Loucy (cell line): ENCODE measurements around the gene PPP3CA.

ENCODE experiments used
- H2AFZ ChIP-seq: fragments of 200-600 bp; sonication (generic); 2 replicates; pipeline ENCODE4 v1.6.0; 2016; ENCODE audit warnings: antibody characterized with exemption, mild to moderate bottlenecking, low read length, moderate library complexity
- H3F3A ChIP-seq: fragments of 200-600 bp; 2 replicates; pipeline ENCODE4 v1.6.0; 2016; ENCODE audit warnings: antibody characterized with exemption, low read depth, mild to moderate bottlenecking
- H3K27me3 ChIP-seq: fragments of 200-600 bp; sonication (generic); 2 replicates; pipeline ENCODE4 v1.6.1; 2014; ENCODE audit warnings: low read length, mild to moderate bottlenecking; ENCODE audit not compliant: insufficient read depth, poor library complexity, severe bottlenecking
- H3K36me3 ChIP-seq: fragments of 200-600 bp; sonication (generic); 2 replicates; pipeline ENCODE4 v1.6.1; 2016; ENCODE audit warnings: low read length; ENCODE audit not compliant: insufficient read depth
- H3K4me1 ChIP-seq: fragments of 200-600 bp; sonication (generic); 2 replicates; pipeline ENCODE4 v1.5.1; 2014; ENCODE audit warnings: low read length, mild to moderate bottlenecking; ENCODE audit not compliant: insufficient read depth, poor library complexity, severe bottlenecking
- H3K4me2 ChIP-seq: fragments of 200-600 bp; sonication (generic); 2 replicates; pipeline ENCODE4 v1.6.0; 2014; ENCODE audit warnings: antibody characterized with exemption, low read length, low read depth, mild to moderate bottlenecking; ENCODE audit not compliant: poor library complexity, severe bottlenecking
- H3K4me3 ChIP-seq: fragments of 200-600 bp; sonication (generic); 2 replicates; pipeline ENCODE4 v1.5.1; 2014; ENCODE audit warnings: low read length, mild to moderate bottlenecking, mixed read lengths; ENCODE audit not compliant: poor library complexity, severe bottlenecking
- H3K79me2 ChIP-seq: fragments of 200-600 bp; sonication (generic); 2 replicates; pipeline ENCODE4 v1.6.1; 2014; ENCODE audit warnings: low read length; ENCODE audit not compliant: insufficient read depth
- H3K9ac ChIP-seq: fragments of 200-600 bp; sonication (generic); 2 replicates; pipeline ENCODE4 v1.6.0; 2014; ENCODE audit warnings: mild to moderate bottlenecking, low read depth, low read length, moderate library complexity; ENCODE audit not compliant: poor library complexity, severe bottlenecking
- H3K9me2 ChIP-seq: fragments of 200-600 bp; sonication (generic); replicated peaks from 2 replicates; pipeline ENCODE4 v1.6.1; 2016; ENCODE audit warnings: low read depth, low read length, mixed read lengths
- H3K9me3 ChIP-seq: fragments of 200-600 bp; sonication (generic); 2 replicates; pipeline ENCODE4 v1.6.1; 2014; ENCODE audit warnings: mild to moderate bottlenecking, antibody characterized with exemption, low read length, low read depth; ENCODE audit not compliant: insufficient read depth
- H4K20me1 ChIP-seq: fragments of 200-600 bp; sonication (generic); 2 replicates; pipeline ENCODE4 v1.6.0; 2014; ENCODE audit warnings: antibody characterized with exemption, low read length, mild to moderate bottlenecking; ENCODE audit not compliant: insufficient read depth, poor library complexity, severe bottlenecking
- EZH2phosphoT487 ChIP-seq: fragments of 200-600 bp; IDR thresholded peaks from 2 replicates; pipeline ENCODE4 v1.6.1; 2018; ENCODE audit warnings: antibody characterized with exemption, mild to moderate bottlenecking, moderate library complexity, borderline replicate concordance
- TF ChIP-seq, protein P1 (sequence below): fragments of 200-600 bp; sonication (generic); conservative IDR thresholded peaks from 2 replicates; pipeline ENCODE4 v1.5.1; 2014; ENCODE audit warnings: mild to moderate bottlenecking, antibody characterized with exemption, low read length

Gene PPP3CA

DNA sequence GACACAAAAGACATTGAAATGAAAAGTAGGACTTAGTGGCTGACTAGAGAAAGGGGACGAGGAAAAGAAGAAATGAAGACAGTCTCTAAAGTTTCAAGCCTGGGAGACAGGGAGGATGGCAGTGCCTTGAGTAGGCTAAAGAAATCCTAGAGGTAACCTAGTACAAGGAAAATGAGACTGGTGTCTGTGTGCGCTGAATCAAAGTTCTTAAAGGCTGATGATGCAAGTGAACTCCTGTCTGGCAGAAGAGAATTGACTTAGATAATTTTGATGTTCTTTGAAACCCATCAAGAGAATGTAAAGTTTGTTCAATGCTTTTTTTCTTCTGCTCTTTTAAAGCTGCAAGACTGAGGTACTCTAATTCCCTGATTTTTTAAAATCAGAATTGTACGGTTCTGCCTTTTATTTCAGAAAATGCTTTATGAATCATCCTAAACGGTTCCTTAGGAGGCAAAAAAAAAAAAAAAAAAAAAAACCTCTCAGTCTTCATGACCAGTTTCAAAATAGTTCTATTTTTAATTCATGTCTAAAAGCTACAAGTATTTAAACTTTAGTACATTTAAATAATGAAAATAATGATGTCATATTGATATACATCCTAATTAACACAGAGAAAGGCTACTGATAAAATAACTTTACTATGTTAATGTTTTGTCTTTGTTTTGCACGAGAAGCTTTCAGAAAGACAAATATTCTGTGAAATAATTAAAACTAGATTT lies 189.8 kb downstream of the PPP3CA start:
- Histone ChIP-seq H2AFZ (no peak overlapping the region), H3K36me3 (no peaks in the 10 kb centered on the region), H3K79me2 (no peaks in the 10 kb centered on the region), H3K9ac (no peak overlapping the region), H4K20me1 (no peaks in the 10 kb centered on the region), H3K9me2 (no peaks in the 10 kb centered on the region), H3K9me3 (no peaks in the 10 kb centered on the region), H3F3A (no peaks in the 10 kb centered on the region), H3K27me3 (no peaks in the 10 kb centered on the region), H3K4me3 (no peak overlapping the region), H3K4me1 (peaks cover 17% of the 10 kb centered on the region), H3K4me2 (no peak overlapping the region)
- TF ChIP-seq, protein P1, sequence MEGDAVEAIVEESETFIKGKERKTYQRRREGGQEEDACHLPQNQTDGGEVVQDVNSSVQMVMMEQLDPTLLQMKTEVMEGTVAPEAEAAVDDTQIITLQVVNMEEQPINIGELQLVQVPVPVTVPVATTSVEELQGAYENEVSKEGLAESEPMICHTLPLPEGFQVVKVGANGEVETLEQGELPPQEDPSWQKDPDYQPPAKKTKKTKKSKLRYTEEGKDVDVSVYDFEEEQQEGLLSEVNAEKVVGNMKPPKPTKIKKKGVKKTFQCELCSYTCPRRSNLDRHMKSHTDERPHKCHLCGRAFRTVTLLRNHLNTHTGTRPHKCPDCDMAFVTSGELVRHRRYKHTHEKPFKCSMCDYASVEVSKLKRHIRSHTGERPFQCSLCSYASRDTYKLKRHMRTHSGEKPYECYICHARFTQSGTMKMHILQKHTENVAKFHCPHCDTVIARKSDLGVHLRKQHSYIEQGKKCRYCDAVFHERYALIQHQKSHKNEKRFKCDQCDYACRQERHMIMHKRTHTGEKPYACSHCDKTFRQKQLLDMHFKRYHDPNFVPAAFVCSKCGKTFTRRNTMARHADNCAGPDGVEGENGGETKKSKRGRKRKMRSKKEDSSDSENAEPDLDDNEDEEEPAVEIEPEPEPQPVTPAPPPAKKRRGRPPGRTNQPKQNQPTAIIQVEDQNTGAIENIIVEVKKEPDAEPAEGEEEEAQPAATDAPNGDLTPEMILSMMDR = no peak
- TF ChIP-seq EZH2phosphoT487 = no peak

DNA sequence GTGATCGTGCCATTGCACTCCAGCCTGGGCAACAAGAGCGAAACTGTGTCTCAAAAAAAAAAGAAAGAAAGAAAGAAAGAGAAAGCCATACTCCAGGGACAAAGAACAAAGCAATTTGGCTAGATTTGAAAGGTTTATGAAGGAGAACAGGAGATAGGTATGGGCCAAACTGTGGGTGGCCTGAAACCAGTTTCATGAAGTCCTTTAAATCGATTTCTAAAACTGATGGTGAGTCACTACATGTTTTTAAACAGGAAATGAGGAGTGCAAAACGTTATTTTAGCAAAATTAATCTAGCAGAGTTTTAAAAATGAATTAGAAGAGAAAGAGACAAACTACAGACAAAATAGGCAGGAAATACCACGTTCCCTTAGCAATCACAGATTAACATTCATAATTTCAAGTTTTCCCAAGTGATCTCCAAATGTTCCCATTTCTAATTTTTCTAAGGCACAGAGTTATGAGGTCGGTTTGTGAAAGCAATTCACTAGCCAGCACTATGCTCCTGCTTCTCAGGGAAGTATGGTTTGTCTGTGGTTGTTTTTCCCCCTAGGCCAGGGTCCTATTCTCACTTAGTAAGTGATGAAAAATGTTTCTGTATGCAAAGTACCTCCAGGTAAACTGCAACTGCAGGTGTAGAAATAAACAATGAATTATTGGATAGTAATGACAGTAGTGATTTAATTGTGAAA lies 190.6 kb downstream of the PPP3CA start:
- H3K27me3 ChIP-seq = no peaks in the 10 kb centered on the region
- H3K9me3 ChIP-seq = no peaks in the 10 kb centered on the region
- no peaks in the 10 kb centered on the region for H4K20me1 ChIP-seq
- H3F3A ChIP-seq = no peaks in the 10 kb centered on the region
- no peak overlapping the region for H3K9ac ChIP-seq
- H3K4me3 ChIP-seq = no peak overlapping the region
- no peaks in the 10 kb centered on the region for H3K79me2 ChIP-seq
- H3K4me1 ChIP-seq = peaks cover 17% of the 10 kb centered on the region
- no peaks in the 10 kb centered on the region for H3K9me2 ChIP-seq
- H3K4me2 ChIP-seq = no peak overlapping the region
- no peaks in the 10 kb centered on the region for H3K36me3 ChIP-seq
- no peak for TF ChIP-seq EZH2phosphoT487
- TF ChIP-seq, protein P1 = no peak
- no peak overlapping the region for H2AFZ ChIP-seq

DNA sequence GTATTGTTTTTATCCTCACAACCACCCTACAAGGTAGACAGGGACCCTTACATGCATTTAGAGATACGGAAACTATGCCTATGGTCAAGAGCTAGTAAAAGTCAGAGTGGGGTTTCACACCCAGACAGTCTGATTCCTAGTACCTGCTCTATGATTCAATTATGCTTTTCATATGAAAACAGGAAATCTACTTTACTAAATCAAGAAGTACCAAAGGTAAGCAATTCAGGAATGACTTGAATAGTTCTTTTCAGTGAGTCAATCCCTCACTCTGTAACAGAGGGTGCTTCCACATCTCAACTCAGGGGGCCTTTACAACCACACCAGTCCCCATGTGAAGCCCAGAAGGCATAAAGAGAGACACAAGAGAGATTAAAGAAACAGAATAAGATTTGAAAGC lies 191.4 kb downstream of the PPP3CA start:
- Histone ChIP-seq H3K4me2 (no peak overlapping the region), H3K9me3 (no peaks in the 10 kb centered on the region), H3K4me3 (no peak overlapping the region), H3K9ac (no peak overlapping the region), H3K9me2 (no peaks in the 10 kb centered on the region), H3K4me1 (peaks cover 17% of the 10 kb centered on the region), H4K20me1 (no peaks in the 10 kb centered on the region), H2AFZ (no peak overlapping the region), H3F3A (no peaks in the 10 kb centered on the region), H3K27me3 (no peaks in the 10 kb centered on the region), H3K79me2 (no peaks in the 10 kb centered on the region), H3K36me3 (no peaks in the 10 kb centered on the region)
- TF ChIP-seq EZH2phosphoT487 = no peak
- TF ChIP-seq, protein P1 = no peak
